ENCODE results near the gene FBXW7.

DNA sequence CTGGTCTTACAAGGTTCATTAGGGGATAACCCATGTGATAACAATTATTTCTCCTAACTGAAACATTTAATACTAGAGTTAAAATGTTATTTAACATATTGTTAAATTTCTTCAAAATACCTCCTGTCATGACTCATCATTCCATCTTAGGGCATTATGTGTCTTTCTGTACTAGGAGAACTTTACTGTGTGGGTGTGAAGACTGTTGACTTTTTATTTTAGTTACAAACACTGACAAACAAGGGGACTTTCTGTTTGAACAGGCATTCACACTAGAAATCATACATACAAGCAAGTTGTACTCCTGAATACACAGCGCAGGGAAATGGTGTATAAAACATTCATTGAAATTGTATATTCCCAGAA is 175.9 kb downstream of the FBXW7 start:
- TF ChIP-seq, protein P1, sequence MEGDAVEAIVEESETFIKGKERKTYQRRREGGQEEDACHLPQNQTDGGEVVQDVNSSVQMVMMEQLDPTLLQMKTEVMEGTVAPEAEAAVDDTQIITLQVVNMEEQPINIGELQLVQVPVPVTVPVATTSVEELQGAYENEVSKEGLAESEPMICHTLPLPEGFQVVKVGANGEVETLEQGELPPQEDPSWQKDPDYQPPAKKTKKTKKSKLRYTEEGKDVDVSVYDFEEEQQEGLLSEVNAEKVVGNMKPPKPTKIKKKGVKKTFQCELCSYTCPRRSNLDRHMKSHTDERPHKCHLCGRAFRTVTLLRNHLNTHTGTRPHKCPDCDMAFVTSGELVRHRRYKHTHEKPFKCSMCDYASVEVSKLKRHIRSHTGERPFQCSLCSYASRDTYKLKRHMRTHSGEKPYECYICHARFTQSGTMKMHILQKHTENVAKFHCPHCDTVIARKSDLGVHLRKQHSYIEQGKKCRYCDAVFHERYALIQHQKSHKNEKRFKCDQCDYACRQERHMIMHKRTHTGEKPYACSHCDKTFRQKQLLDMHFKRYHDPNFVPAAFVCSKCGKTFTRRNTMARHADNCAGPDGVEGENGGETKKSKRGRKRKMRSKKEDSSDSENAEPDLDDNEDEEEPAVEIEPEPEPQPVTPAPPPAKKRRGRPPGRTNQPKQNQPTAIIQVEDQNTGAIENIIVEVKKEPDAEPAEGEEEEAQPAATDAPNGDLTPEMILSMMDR (IDR thresholded peaks at IDR 0.05), result no peak
- TF ChIP-seq ZNF416 (CRISPR knock-in tag; IDR thresholded peaks at IDR 0.05), result no peak

Data from WTC11 (cell line).